GM19438 (cell line): Measurements from ENCODE around the gene STN1.

Experiments used
- ATAC-seq: cut with Tn5 transposase; IDR thresholded peaks from one replicate; pipeline ENCODE4 v1.9.1; 2021; ENCODE audit warnings: low read depth; ENCODE audit not compliant: unreplicated experiment

STN1 gene

DNA sequence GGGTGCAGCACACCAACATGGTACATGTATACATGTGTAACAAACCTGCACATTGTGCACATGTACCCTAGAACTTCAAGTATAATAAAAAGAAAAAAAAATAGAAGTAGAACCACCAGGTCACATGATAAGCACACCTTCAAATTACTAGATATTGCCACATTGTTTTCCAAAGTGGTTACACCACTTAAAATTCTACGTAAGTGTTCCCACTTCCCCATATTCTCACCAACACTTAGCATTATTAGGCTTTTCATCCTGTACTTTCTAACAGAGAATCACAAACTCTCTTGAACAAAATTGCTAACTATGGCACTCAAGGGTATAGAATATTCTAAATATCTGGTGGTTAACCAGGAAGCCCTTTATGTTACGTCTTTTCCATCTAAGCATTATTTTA, 85.2 kb downstream of the STN1 start:
- no peak for ATAC-seq
